Hematopoietic multipotent progenitor cell (in vitro differentiated cells): Measurements from ENCODE around the gene MYO16. TPM values are rescaled to one million over a fixed set of nuclear protein-coding genes. Genes with fewer than 3 reads are reported as not detected.
"Not testable (repeated sequence)": the region's sequence is repeated elsewhere in the genome, so short reads cannot be mapped to it uniquely, and the experiment has no call there.

ENCODE experiments used
- DNase-seq, 3 donors: peaks; one replicate each; pipeline ENCODE4 v3.0.0-alpha.2; 2011 to 2015; ENCODE audit warnings: low read depth in 2 of 3, low spot score in 2 of 3
- total RNA-seq: library from RNA; depleted of rRNA; stranded (reverse); fragments of >200 nt; gene quantifications from one replicate; pipeline ENCODE4 v1.2.3, GENCODE V29; 2012

The MYO16 gene
- total RNA-seq, 1 donor, result 1.6 TPM

DNA sequence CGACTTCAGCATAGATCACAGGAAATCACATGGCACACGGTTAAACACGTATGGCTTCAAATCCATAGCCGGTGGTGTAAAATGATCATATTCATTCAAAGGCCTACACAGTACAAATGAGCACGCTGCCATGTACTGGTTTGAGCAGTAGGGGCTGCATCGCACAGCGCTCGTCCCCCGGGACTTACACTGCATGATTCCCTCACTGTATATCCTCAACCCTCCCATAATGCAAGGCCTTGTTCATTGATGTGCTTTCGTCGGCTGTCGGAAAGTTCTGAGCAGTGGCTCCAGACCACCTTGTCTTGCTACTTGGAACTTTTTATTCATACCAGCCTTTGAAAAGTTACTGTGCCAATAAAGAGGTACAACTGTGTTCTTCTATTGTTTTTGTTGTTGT is 578.2 kb downstream of the MYO16 start:
- DNase-seq, result no peak

DNA sequence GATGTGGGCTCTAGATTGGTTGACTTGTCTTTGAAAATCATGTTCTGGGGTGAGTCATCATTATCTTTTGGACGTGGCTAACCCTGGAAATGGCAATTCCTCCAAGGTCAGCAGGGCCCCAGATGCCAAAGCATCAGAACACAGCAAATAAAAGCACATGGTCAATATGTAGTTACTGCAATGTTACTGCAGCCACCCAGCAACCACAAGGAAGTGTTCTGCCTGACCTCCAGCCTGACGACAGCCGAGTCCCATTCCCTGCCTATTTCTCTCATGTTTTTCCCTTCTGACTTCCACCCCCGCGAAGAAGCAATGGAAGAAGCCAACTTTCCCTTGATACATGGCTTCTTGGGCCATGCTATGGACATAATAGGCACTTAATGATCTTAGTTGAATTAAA is 579.1 kb downstream of the MYO16 start:
- no peak for DNase-seq

DNA sequence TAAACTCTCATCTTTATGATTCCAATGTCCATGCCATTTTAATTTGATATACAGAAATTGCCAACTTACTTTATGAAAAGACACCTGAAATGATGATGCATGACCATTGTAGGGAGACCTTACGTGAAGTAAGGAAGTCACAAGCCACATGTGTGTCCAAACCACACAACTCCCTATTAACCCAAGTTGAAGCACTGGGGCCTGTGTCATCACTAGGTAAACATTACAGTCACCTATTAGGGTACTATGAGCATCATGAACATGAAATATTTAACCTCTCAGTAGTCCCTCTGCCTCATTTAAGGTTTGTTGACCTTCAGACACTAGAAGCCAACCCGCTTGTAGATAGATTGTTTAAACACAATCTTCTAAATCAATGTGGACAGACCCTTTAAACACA is 580.1 kb downstream of the MYO16 start:
- no peak for DNase-seq

DNA sequence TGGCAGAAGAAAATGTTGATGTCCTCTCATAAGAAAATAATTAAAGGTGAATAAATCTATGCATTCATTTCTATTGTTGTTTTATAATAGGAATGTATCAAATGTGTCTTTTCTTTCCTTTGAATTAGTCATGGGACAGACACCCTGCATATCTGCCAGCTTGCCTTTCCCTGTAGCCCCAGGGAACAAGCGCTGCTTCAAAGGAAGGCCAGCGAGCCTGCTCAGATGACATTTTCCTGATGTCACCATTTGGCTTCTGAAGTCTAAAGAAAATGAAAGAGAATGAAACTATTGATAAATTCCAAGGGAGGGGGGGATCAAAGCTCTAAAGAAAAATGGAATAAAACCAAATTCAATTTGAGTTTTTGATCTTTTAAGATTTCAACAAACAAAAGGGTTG is 582.2 kb downstream of the MYO16 start:
- no peak for DNase-seq

DNA sequence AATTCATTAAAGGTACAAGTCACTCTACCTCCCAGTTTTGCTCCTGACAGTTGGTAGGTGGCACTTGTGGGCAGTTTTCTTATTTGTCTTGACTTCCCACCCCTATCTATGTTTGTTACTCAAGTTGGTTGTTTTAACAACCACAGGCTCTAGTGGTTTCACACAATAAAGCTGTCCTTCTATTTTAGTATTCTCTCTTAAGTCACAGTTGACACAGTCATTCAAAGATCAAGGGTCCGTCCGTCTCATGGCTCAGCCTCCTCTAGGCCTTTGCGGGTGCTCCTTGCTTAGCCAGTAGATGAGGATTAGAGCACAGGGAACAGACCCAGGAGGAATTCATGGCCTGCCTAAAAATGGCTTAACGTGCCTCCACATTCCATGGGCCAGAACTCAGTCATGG is 583.2 kb downstream of the MYO16 start:
- DNase-seq, result no peak

DNA sequence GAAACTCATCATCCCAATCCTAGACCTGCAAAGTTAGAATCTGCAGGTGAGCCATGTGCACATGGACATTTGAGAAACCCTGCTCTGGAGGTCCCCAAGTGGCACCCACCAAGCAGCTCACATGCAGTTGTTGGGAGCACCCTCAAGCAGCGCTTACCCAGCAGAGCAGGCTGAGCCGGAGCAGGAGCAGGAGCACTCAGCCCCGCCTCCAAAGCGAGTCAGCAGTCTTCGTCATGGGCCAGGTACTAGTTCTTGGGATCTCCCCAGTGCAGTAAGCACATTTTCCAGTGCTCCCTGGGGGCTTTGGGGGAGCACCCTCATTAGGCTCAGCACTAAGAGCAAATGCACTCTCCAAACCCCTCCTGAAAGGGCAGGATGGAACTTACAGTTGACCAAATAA is 584.3 kb downstream of the MYO16 start:
- DNase-seq, result no peak

DNA sequence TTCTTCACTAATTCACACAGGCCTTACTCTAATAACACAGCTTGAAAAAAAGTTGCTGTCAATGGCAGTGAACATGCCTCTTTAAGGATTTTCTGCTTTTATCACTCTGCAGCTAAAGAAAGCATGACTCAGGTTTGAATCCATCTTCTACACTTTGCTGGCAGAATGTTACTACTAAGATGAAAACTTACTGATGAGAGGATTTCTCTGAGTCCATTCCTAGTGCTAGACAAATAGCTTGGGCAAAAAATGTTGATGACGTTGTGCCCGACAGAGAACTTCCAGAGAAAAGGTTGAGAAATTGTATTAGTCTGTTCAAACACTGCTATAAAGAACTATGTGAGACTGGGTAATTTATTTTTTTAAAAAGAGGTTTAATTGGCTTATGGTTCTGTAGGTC is 585.0 kb downstream of the MYO16 start:
- DNase-seq, result no peak

DNA sequence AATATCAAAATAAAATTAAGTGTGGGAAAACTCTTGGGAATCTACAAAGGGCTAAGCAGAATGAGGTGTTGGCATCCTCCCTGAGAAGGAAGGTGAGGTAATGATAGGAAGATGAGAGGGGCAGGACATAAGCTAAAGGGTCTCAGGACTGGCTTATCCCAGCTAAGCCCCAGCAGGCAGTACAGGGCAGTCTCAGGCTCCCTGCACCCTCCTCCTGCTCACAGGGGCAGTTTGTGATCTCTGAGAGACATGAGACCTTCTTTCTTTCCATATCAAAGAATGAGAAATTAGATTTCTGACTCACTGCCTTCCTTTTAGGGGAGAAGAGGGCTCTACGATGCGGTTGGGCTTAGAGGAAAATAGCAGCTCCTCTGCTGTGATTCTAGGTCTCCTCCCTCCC is 586.0 kb downstream of the MYO16 start:
- no peak for DNase-seq

DNA sequence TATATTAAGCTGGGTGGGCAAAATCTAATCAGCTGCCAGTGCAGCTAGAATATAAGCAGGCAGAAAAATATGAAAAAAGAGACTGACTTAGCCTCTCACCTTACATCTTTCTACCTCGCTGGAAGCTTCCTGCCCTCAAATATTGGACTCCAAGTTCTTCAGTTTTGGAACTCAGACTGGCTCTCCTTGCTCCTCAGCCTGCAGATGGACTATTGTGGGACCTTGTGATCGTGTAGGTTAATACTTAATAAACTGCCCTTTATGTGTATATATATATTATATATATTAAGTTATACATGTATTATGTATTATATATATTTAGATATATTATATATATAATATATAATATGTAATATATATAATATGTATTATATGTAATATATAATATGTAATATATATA is 588.1 kb downstream of the MYO16 start:
- not testable (repeated sequence) for DNase-seq

DNA sequence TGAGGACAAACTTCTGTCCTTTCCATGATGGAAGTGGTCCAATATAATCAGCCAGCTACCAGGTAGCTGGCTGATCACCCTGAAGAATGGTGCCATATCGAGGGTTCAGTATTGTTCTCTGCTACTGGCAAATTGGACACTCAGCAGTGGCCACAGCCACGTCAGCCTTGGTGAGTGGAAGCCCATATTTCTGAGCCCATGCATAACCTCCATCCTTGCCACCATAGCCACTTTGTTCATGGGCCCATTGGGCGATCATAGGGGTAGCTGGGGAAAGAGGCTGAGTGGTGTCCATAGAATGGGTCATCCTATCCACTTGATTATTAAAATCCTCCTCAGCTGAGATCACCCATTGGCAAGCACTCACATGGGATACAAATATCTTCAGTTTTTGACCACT is 591.2 kb downstream of the MYO16 start:
- no peak for DNase-seq

DNA sequence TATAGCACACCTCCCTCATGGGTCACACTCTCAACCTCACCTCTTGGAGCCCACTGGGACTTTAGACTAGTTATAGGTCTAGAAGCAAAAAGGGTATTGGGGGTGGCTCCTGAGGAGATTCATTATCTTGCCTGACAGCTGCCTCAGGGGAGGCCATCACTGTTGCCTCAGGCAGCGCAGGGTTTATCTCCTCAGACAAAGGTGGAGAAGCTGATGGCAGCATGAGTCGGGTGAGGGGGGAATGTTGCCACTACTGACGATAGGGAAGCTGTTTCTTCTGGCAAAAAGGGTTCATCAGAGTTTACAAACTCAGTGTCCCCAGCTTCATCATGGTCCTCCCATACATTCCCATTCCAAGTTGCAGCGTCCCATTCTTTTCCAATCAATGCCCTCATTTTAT is 594.6 kb downstream of the MYO16 start:
- DNase-seq, result no peak

DNA sequence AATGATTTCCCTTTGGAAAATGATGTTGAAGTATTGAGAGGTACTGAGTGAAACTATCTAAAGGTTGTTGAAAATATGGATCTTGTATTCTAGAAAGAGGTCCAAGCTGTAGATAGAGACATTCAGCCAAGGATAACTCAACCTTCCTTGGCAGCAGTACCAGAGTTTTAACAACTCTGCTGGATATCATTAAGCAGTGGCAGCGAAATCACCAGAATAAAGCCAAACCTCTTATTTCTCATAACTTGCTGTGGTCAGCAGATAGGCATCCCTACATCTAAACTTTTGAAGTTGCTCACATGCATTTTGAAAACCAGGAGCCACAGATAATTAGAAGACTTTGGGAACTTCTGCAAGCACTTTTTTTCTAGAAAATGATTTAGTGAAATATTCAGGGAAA is 597.2 kb downstream of the MYO16 start:
- no peak for DNase-seq

DNA sequence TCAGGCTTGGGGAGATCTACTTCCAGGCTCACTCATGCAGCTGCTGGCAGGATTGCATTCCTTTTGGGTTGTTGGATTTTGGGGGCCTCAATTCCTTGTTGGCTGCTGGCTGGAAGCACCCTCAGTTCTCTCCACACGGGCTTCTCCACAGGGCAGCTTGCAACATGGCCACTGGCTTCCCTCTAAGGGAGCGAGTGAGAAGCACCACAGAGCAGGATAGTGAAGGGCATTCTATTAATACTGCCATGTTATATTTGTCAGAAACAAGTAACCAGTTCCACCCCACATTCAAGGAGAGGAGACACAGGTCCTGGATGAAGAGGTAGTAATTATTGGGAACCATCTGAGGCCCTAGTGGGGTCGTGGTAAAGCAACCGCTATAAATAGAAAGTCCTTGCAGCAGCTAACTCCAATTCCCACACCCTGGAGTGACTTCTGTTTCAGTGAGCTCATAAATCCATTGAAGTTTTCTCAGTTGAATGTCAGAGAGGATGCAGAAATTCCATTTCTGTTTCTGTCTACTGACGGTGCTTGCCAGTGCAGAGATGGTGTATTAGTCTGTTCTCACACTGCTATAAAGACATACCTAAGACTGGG is 598.0 kb downstream of the MYO16 start:
- DNase-seq, result no peak

DNA sequence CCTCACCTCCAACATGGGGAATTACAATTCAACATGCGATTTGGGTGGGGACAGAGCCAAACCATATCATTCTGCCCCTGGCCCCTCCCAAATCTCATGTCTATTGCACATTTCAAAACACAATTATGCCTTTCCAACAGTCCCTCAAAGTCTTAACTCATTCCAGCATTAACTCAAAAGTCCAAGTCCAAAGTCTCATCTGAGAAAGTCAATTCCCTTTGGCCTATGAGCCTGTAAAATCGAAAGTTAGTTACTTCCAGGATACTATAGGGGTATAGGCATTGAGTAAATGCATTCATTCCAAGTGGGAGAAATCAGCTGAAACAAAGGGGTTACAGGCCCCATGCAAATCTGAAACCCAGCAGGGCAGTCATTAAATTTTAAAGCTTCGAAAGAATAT is 598.8 kb downstream of the MYO16 start:
- no peak for DNase-seq

DNA sequence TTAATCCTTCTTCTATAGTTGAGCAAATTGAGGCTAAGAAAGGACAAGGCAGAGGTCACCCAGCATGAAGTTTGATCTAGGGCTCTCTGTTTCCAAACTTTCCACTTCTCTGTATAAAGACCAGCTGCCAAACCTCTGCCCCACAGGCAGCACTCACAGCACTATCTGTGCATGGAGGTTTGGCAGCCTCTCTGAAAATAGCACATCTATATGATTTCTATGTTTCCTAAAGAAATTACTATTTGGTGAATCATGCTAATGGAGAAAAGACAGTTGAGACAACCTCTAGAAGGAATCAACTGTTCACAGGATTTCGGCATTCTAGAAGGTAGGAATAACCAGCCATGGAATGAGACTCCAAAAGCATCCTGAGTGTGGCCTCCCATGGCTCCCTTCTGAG is 602.5 kb downstream of the MYO16 start:
- no peak for DNase-seq

DNA sequence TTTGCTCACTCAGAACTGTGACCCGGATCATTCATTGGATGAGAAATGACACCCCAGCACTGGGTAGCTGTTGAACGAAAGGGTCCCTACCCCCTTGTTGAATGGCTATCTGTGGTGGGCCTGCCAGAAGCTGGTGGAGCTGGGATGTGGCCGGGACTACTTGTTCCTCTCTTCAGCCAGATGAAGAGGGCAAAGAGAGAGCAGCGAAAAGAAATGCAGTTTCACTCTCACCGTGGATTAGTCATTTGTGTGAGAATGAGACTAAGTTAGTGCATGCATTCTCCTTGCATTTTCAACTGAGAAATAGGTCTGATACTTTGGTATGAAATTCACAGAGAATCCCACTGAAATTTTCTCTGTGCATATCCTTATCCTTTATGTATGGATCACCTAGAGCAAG is 603.9 kb downstream of the MYO16 start:
- DNase-seq, result no peak

DNA sequence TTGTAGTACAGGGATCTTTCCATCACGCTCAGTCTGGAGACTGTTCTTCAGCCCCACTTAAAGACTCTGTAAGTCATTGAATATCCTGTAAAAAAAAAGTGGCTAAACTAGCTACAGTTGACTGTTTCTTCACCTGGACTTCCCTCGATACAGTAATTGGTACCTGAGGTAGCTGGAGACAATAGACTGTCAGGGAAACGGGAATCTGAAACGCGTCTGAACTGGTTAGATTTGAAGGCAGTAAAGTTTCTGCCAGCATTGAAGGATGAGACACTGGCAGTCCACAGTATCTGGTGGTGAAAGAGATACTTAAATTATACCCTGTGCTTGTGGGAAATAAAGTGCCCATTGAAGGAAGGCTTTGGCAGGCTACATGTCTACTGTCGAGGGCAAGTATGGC is 606.5 kb downstream of the MYO16 start:
- no peak for DNase-seq

DNA sequence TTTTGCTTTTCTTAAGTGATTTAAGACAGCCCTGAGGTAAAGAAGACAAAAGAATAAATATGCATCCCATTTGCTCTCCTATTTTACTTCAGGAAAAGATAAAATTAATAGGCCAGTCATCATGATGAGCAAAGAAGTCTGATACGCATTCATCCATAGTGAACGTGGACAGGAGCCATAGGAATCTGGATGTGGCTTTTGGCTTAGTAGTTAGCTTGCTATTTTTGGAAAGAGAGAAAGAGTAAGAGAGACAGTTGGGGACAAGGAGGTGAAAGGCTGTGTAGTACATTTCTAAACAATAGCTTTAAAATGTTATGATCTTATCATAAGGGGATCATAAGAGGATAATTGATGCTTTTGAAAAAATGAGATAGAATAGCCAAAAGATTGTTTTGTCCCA is 611.7 kb downstream of the MYO16 start:
- DNase-seq, result no peak

DNA sequence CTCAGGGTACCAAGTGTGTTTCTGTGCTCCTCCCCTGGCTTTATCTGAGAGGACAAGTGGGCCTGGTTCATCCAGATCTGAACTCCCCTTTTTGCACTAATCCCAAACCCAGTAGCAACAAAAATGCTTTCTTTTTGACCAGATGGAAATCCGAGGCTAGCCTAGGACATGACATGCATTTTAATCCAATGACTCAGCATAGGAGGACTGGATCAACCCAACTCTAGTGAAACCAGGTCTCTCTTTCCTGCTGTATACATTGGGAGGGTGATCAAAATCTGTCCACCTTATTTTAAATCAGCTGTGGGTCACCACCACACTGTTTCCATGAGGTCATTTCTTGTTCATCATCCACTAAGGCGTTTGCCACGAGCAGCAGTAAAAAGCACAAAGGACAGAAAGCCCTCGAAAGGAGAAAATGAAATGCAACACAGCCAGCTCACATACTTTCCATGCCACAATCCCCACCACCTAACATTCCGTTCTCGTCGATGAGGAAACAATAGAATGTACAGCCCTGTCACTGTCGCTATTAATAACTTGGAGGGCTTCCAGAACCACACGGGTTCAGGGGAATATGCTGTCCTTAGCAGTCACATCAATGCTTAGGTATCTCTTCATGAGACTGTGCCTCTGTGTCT is 614.0 kb downstream of the MYO16 start:
- no peak for DNase-seq

DNA sequence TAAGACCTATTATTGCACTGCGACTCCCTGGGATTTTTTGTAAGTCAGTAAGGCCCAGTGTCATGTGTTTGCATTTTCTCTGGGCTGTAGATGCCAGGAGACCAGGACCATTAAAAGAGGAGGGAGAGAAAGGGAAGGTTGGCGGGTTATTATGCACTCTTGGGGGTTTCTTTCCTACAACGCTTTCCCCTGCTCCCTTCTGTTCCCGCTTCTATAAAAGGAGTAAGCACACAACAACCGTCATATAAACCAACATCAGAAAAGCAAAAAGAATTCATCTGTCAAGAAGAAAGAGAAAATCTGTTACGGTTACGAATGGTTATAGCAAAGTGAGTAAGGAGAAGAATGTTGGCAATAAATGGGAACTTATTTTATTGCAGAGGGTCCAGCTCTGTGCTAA is 615.2 kb downstream of the MYO16 start:
- no peak for DNase-seq

DNA sequence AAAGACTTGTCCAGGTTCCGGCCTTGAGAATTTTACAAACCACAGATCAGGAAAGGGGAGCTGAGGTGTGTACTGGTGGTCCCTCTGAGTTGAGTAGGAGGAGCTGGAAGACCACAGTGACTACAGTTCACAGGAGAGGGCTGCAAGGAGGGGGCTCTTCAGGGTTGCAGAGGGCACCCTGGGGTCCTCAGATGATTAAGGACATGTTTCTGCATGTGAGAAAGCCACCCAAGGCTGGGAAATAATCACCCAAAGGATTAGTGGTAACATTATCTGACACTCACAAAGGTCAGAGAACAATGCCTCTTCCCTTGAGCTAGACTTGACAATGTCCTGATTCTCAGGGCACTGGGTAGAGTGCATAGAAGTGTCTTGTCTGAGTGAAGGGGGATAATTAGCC is 616.6 kb downstream of the MYO16 start:
- no peak for DNase-seq

DNA sequence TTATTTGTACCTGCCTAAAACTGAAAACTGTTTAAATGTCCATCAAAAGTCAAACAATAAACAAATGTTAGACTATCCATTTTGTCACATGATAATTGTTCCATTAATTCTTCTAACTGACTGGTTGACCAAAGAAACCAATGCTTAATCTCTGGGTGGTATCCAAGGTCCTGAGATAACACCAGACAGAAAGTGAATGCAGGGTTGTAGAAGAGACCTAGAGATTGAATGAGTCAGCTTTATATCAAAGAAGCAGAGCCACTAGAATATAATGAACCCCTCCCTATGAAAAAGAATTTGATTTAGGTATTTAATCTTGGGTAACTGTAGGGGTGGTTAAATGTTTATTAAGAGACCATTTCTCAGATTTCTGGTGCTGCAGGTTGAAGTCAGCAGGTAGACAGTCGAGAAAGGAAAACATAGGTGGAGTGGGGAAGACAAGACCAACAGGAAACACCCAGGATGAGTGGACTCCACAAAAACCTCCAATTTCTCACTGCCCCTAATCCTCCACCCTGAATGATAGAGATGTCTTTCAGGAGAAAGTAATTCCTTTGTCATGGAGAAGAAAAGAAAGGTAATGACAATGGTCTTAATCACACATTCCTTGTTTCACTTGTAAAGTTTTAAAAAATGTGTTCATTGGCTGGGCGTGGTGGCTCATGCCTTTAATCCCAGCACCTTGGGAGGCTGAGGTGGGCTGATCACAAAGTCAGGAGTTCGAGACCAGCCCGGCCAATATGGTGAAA is 620.5 kb downstream of the MYO16 start:
- DNase-seq, result no peak
